ENCODE measurements around the gene MEIOC.

Gene MEIOC

GRCh38 chr17:44648963-44649362 is 7.3 kb upstream of the MEIOC start:
- no peak for TF ChIP-seq CTCF (IDR thresholded peaks at IDR 0.05; ENCODE audit: low read depth, low read length)
- no peak overlapping the region for H3K4me3 ChIP-seq (ENCODE audit: low read depth, low read length)

- TF ChIP-seq CTCF (IDR thresholded peaks at IDR 0.05; ENCODE audit: low read depth, low read length) = no peak
- no peak overlapping the region for H3K4me3 ChIP-seq (ENCODE audit: low read depth, low read length)
Observed at GRCh38 chr17:44651228-44651627, 5.0 kb upstream of the MEIOC start.

- H3K4me3 ChIP-seq (ENCODE audit: low read depth, low read length) = no peak overlapping the region
- no peak for TF ChIP-seq CTCF (IDR thresholded peaks at IDR 0.05; ENCODE audit: low read depth, low read length)
Observed at GRCh38 chr17:44652727-44653126, 3.5 kb upstream of the MEIOC start.

- H3K4me3 ChIP-seq (ENCODE audit: low read depth, low read length) = no peak overlapping the region
- TF ChIP-seq CTCF (IDR thresholded peaks at IDR 0.05; ENCODE audit: low read depth, low read length) = no peak
Observed at GRCh38 chr17:44653384-44653783, 2.9 kb upstream of the MEIOC start.

- TF ChIP-seq CTCF (IDR thresholded peaks at IDR 0.05; ENCODE audit: low read depth, low read length) = no peak
Observed at GRCh38 chr17:44653954-44654353, 2.3 kb upstream of the MEIOC start.

GRCh38 chr17:44661835-44662234 is 5.6 kb downstream of the MEIOC start:
- H3K4me3 ChIP-seq (ENCODE audit: low read depth, low read length) = no peak overlapping the region
- no peak for TF ChIP-seq CTCF (IDR thresholded peaks at IDR 0.05; ENCODE audit: low read depth, low read length)

More at GRCh38 chr17:44653954-44654353, 2.3 kb upstream of the MEIOC start:
- no peak overlapping the region for H3K4me3 ChIP-seq (ENCODE audit: low read depth, low read length)

GRCh38 chr17:44663095-44663494 is 6.8 kb downstream of the MEIOC start:
- no peak for TF ChIP-seq CTCF (IDR thresholded peaks at IDR 0.05; ENCODE audit: low read depth, low read length)
- H3K4me3 ChIP-seq (ENCODE audit: low read depth, low read length) = no peak overlapping the region

All from WI38 (cell line).